NB4 (cell line): ENCODE measurements around the gene CD300E.

ENCODE experiments used
- POLR2A ChIP-seq: IDR thresholded peaks from 2 replicates; pipeline ENCODE4 v1.6.1; 2011; ENCODE audit warnings: mild to moderate bottlenecking; ENCODE audit not compliant: insufficient read length; ENCODE audit errors: extremely low read depth
- TF ChIP-seq, protein P1 (sequence below): IDR thresholded peaks from one replicate; pipeline ENCODE4 v1.5.1; 2012; ENCODE audit warnings: low read depth, low read length

DNA sequence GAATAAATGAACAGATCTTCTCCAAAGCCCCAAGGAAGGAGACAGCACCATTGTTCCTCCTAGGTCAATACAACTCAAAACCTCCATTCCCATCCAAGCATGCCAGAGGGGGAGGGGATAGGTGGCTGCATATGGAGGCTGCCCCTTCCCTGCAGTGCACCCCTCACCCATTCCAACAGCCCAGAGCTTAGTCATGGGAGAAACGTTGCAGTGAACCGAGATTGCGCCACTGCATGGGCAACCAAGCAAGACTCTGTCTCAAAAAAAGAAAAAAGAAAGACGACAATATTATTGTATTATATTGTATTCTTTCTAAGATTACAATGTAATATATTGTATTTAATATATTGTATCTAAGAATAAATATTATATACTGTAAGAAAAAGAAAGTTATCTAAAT lies 36.4 kb upstream of the CD300E start:
- TF ChIP-seq, protein P1, sequence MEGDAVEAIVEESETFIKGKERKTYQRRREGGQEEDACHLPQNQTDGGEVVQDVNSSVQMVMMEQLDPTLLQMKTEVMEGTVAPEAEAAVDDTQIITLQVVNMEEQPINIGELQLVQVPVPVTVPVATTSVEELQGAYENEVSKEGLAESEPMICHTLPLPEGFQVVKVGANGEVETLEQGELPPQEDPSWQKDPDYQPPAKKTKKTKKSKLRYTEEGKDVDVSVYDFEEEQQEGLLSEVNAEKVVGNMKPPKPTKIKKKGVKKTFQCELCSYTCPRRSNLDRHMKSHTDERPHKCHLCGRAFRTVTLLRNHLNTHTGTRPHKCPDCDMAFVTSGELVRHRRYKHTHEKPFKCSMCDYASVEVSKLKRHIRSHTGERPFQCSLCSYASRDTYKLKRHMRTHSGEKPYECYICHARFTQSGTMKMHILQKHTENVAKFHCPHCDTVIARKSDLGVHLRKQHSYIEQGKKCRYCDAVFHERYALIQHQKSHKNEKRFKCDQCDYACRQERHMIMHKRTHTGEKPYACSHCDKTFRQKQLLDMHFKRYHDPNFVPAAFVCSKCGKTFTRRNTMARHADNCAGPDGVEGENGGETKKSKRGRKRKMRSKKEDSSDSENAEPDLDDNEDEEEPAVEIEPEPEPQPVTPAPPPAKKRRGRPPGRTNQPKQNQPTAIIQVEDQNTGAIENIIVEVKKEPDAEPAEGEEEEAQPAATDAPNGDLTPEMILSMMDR, result no peak
- no peak for TF ChIP-seq POLR2A
